Glutamatergic neuron (in vitro differentiated cells): ENCODE measurements around the gene CYP4Z1. TPM values are rescaled to one million over a fixed set of nuclear protein-coding genes. Genes with fewer than 3 reads are reported as not detected.
"Not testable (repeated sequence)": the region's sequence is repeated elsewhere in the genome, so short reads cannot be mapped to it uniquely, and the experiment has no call there.

ENCODE experiments used
- DNase-seq: peaks from one replicate; pipeline ENCODE4 v3.0.0; 2022
- H3K27ac Mint-ChIP-seq: one replicate; pipeline ENCODE4 v1.8.0; 2020; ENCODE audit warnings: mild to moderate bottlenecking, mixed read lengths, inconsistent platforms; ENCODE audit not compliant: unreplicated experiment
- H3K27me3 Mint-ChIP-seq: one replicate; pipeline ENCODE4 v1.8.0; 2020; ENCODE audit warnings: mild to moderate bottlenecking, moderate library complexity, mixed read lengths, inconsistent platforms; ENCODE audit not compliant: unreplicated experiment
- H3K36me3 Mint-ChIP-seq: one replicate; pipeline ENCODE4 v1.8.0; 2020; ENCODE audit warnings: mild to moderate bottlenecking, mixed read lengths, inconsistent platforms; ENCODE audit not compliant: unreplicated experiment
- H3K4me1 Mint-ChIP-seq: one replicate; pipeline ENCODE4 v1.8.0; 2020; ENCODE audit warnings: mild to moderate bottlenecking, low read depth, mixed read lengths, inconsistent platforms; ENCODE audit not compliant: unreplicated experiment
- H3K4me3 Mint-ChIP-seq: one replicate; pipeline ENCODE4 v1.8.0; 2020; ENCODE audit warnings: mild to moderate bottlenecking, mixed read lengths, inconsistent platforms; ENCODE audit not compliant: unreplicated experiment
- H3K9me3 Mint-ChIP-seq: one replicate; pipeline ENCODE4 v1.8.0; 2020; ENCODE audit warnings: mild to moderate bottlenecking, moderate library complexity, mixed read lengths, inconsistent platforms; ENCODE audit not compliant: unreplicated experiment
- total RNA-seq: library from RNA; stranded (reverse); fragmentation: NEBNext Ultra II Directional; extraction: Animal tissue kit (Norgen Biotek cat#: 25700); gene quantifications from one replicate; pipeline ENCODE4 v1.2.1, GENCODE V29; 2021; ENCODE audit not compliant: unreplicated experiment
- TF ChIP-seq, protein P1 (sequence below): fragments of 200-600 bp; sonication (generic); IDR thresholded peaks from one replicate; pipeline ENCODE4 v1.5.0; 2021; ENCODE audit not compliant: partially characterized antibody, unreplicated experiment

CYP4Z1 gene
- total RNA-seq, 1 donor from 2014 or later, result not detected

- no peak overlapping the region for H3K27ac Mint-ChIP-seq
- H3K36me3 Mint-ChIP-seq, result no peaks in the 10 kb centered on the region
- H3K4me3 Mint-ChIP-seq, result no peak overlapping the region
- DNase-seq, result no peak
- no peaks in the 10 kb centered on the region for H3K9me3 Mint-ChIP-seq
- no peaks in the 10 kb centered on the region for H3K4me1 Mint-ChIP-seq
- peaks cover 3% of the 10 kb centered on the region for H3K27me3 Mint-ChIP-seq
- TF ChIP-seq, protein P1, sequence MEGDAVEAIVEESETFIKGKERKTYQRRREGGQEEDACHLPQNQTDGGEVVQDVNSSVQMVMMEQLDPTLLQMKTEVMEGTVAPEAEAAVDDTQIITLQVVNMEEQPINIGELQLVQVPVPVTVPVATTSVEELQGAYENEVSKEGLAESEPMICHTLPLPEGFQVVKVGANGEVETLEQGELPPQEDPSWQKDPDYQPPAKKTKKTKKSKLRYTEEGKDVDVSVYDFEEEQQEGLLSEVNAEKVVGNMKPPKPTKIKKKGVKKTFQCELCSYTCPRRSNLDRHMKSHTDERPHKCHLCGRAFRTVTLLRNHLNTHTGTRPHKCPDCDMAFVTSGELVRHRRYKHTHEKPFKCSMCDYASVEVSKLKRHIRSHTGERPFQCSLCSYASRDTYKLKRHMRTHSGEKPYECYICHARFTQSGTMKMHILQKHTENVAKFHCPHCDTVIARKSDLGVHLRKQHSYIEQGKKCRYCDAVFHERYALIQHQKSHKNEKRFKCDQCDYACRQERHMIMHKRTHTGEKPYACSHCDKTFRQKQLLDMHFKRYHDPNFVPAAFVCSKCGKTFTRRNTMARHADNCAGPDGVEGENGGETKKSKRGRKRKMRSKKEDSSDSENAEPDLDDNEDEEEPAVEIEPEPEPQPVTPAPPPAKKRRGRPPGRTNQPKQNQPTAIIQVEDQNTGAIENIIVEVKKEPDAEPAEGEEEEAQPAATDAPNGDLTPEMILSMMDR, result no peak
Observed at GRCh38 chr1:47113178-47113577, 46.1 kb downstream of the CYP4Z1 start.

- H3K27ac Mint-ChIP-seq, DNase-seq, H3K4me1 Mint-ChIP-seq, H3K9me3 Mint-ChIP-seq, H3K27me3 Mint-ChIP-seq, H3K36me3 Mint-ChIP-seq, H3K4me3 Mint-ChIP-seq: not testable (repeated sequence)
Observed at GRCh38 chr1:47121039-47121438, 54.0 kb downstream of the CYP4Z1 start.

DNA sequence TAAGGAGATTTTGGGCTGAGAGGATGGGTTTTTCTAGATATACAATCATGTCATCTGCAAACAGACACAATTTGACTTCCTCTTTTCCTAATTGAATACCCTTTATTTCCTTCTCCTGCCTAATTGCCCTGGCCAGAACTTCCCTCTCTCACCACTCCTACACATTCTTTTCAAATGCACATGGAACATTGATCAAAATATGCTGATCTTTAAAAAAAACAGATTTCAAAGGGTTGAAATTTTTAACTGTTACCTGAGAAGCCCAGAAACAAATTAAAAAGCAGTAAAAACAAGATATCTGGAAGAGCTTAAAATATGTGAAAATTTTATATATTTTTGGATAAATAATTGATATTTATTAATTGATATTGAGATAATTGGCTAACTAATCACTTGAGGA, 57.8 kb downstream of the CYP4Z1 start:
- not testable (repeated sequence) for H3K4me1 Mint-ChIP-seq, H3K27ac Mint-ChIP-seq, H3K27me3 Mint-ChIP-seq, H3K9me3 Mint-ChIP-seq, DNase-seq, H3K36me3 Mint-ChIP-seq, H3K4me3 Mint-ChIP-seq

DNA sequence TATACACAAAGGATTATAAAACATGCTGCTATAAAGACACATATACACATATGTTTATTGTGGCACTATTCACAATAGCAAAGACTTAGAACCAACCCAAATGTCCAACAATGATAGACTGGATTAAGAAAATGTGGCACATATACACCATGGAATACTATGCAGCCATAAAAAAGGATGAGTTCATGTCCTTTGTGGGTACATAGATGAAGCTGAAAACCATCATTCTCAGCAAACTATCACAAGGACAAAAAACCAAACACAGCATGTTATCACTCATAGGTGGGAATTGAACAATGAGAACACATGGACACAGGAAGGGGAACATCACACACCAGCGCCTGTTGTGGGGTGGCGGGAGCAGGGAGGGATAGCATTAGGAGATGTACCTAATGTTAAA, 60.0 kb downstream of the CYP4Z1 start:
- not testable (repeated sequence) for H3K36me3 Mint-ChIP-seq, H3K9me3 Mint-ChIP-seq, DNase-seq, H3K4me1 Mint-ChIP-seq, H3K27ac Mint-ChIP-seq, H3K4me3 Mint-ChIP-seq, H3K27me3 Mint-ChIP-seq

DNA sequence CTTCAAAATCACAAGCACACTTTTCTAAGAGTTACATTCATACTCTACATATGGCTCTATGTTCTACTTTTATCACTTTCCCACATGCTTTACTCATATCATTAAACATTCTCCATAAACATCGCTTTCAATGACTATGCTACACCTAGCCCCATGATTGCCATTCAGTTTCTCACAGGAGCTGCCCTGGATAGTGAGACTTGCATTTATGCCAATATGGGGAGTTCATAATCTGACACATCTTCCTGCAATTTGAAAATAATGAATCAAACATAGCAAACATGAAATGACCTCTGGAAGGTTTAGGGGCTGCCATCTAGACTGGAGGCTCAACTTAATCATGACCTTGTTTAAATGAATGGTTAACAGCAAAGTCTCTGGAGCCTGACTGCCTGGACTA, 61.2 kb downstream of the CYP4Z1 start:
- TF ChIP-seq, protein P1, result no peak
- peaks cover 4% of the 10 kb centered on the region for H3K36me3 Mint-ChIP-seq
- H3K27ac Mint-ChIP-seq, result no peak overlapping the region
- H3K27me3 Mint-ChIP-seq, result no peaks in the 10 kb centered on the region
- H3K4me3 Mint-ChIP-seq, result no peak overlapping the region
- no peak for DNase-seq
- no peaks in the 10 kb centered on the region for H3K4me1 Mint-ChIP-seq
- H3K9me3 Mint-ChIP-seq, result no peaks in the 10 kb centered on the region

DNA sequence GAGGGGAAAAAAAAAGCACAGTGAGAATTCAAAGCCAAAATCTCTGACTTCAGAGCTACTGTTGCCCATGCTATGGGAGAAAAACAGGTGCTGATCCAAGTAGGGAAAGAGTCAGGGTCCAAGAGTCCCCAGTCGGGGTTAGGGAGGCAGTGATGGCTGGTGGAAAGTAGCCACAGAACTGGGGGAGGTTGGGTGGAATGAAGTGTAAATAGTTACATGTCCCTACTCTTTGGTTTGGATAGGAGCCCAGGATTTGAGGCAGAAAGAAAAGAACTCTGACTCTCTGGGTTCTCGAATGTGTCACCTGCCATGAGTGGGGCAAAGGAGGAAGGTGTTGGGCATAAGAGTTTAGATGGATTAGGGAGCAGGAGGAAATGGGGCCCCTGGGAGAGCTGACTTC, 61.8 kb downstream of the CYP4Z1 start:
- not testable (repeated sequence) for H3K9me3 Mint-ChIP-seq, DNase-seq, H3K4me1 Mint-ChIP-seq, H3K4me3 Mint-ChIP-seq, H3K27ac Mint-ChIP-seq, H3K27me3 Mint-ChIP-seq, H3K36me3 Mint-ChIP-seq

GRCh38 chr1:47129489-47130230, 62.6 kb downstream of the CYP4Z1 start:
- H3K4me1 Mint-ChIP-seq, H3K27ac Mint-ChIP-seq, H3K27me3 Mint-ChIP-seq, H3K36me3 Mint-ChIP-seq, H3K9me3 Mint-ChIP-seq, H3K4me3 Mint-ChIP-seq, DNase-seq: not testable (repeated sequence)

GRCh38 chr1:47132665-47133064, 65.6 kb downstream of the CYP4Z1 start:
- H3K27me3 Mint-ChIP-seq, H3K4me3 Mint-ChIP-seq, H3K4me1 Mint-ChIP-seq, H3K36me3 Mint-ChIP-seq, H3K27ac Mint-ChIP-seq, DNase-seq, H3K9me3 Mint-ChIP-seq: not testable (repeated sequence)
